Activated naive CD8-positive, alpha-beta T cell (primary cell): ENCODE results near the gene NR2C2.
A peak's percentile ranks its signal among the peaks of the same experiment; 100 is the strongest.

Experiments used
- H3K27ac Mint-ChIP-seq: one replicate; pipeline ENCODE4 v1.8.0; 2021; ENCODE audit warnings: mixed read lengths
- H3K27me3 Mint-ChIP-seq: one replicate; pipeline ENCODE4 v1.8.0; 2021; ENCODE audit warnings: mixed read lengths
- H3K36me3 Mint-ChIP-seq: one replicate; pipeline ENCODE4 v1.8.0; 2021; ENCODE audit warnings: mixed read lengths
- H3K4me1 Mint-ChIP-seq: one replicate; pipeline ENCODE4 v1.8.0; 2021; ENCODE audit warnings: low read depth, mixed read lengths
- H3K4me3 Mint-ChIP-seq: one replicate; pipeline ENCODE4 v1.8.0; 2021; ENCODE audit warnings: mild to moderate bottlenecking, mixed read lengths
- H3K9me3 Mint-ChIP-seq: one replicate; pipeline ENCODE4 v1.8.0; 2021; ENCODE audit warnings: low read depth, mixed read lengths

The NR2C2 gene

GRCh38 chr3:15045667-15046066, 98.3 kb downstream of the NR2C2 start:
- no peaks in the 10 kb centered on the region for H3K9me3 Mint-ChIP-seq
- H3K27ac Mint-ChIP-seq = peak overlapping the region; percentile 74
- peaks cover 22% of the 10 kb centered on the region for H3K4me1 Mint-ChIP-seq
- no peaks in the 10 kb centered on the region for H3K27me3 Mint-ChIP-seq
- H3K36me3 Mint-ChIP-seq = peaks cover 4% of the 10 kb centered on the region
- H3K4me3 Mint-ChIP-seq = no peak overlapping the region

- peaks cover 4% of the 10 kb centered on the region for H3K36me3 Mint-ChIP-seq
- no peaks in the 10 kb centered on the region for H3K9me3 Mint-ChIP-seq
- H3K4me3 Mint-ChIP-seq = no peak overlapping the region
- H3K4me1 Mint-ChIP-seq = peaks cover 35% of the 10 kb centered on the region
- H3K27ac Mint-ChIP-seq = peak overlapping the region; percentile 41
- H3K27me3 Mint-ChIP-seq = no peaks in the 10 kb centered on the region
Measured at GRCh38 chr3:15049584-15049983, 102.2 kb downstream of the NR2C2 start.

GRCh38 chr3:15050405-15051092, 103.2 kb downstream of the NR2C2 start:
- peak overlapping the region; percentile 71 for H3K27ac Mint-ChIP-seq
- H3K4me3 Mint-ChIP-seq = no peak overlapping the region
- peaks cover 6% of the 10 kb centered on the region for H3K36me3 Mint-ChIP-seq
- peaks cover 36% of the 10 kb centered on the region for H3K4me1 Mint-ChIP-seq
- no peaks in the 10 kb centered on the region for H3K9me3 Mint-ChIP-seq
- no peaks in the 10 kb centered on the region for H3K27me3 Mint-ChIP-seq

- Mint-ChIP-seq H3K27ac (peak overlapping the region; percentile 34), H3K4me1 (peaks cover 43% of the 10 kb centered on the region), H3K4me3 (no peak overlapping the region), H3K27me3 (no peaks in the 10 kb centered on the region), H3K9me3 (no peaks in the 10 kb centered on the region), H3K36me3 (peaks cover 5% of the 10 kb centered on the region)
Measured at GRCh38 chr3:15051531-15051930, 104.1 kb downstream of the NR2C2 start.

- Mint-ChIP-seq H3K36me3 (peaks cover 7% of the 10 kb centered on the region), H3K27me3 (no peaks in the 10 kb centered on the region), H3K4me1 (peaks cover 48% of the 10 kb centered on the region), H3K9me3 (no peaks in the 10 kb centered on the region), H3K4me3 (no peak overlapping the region), H3K27ac (peak overlapping the region; percentile 28)
Measured at GRCh38 chr3:15052335-15053242, 105.2 kb downstream of the NR2C2 start.

GRCh38 chr3:15053541-15053940, 106.2 kb downstream of the NR2C2 start:
- no peaks in the 10 kb centered on the region for H3K27me3 Mint-ChIP-seq
- H3K27ac Mint-ChIP-seq = no peak overlapping the region
- H3K36me3 Mint-ChIP-seq = peaks cover 7% of the 10 kb centered on the region
- H3K4me3 Mint-ChIP-seq = no peak overlapping the region
- no peaks in the 10 kb centered on the region for H3K9me3 Mint-ChIP-seq
- H3K4me1 Mint-ChIP-seq = peaks cover 49% of the 10 kb centered on the region

GRCh38 chr3:15055019-15055557, 107.7 kb downstream of the NR2C2 start:
- Mint-ChIP-seq H3K4me1 (peaks cover 51% of the 10 kb centered on the region), H3K27ac (peak overlapping the region; percentile 92), H3K9me3 (no peaks in the 10 kb centered on the region), H3K36me3 (peaks cover 7% of the 10 kb centered on the region), H3K4me3 (peak overlapping the region; percentile 66), H3K27me3 (no peaks in the 10 kb centered on the region)

- H3K4me3 Mint-ChIP-seq = no peak overlapping the region
- no peaks in the 10 kb centered on the region for H3K9me3 Mint-ChIP-seq
- no peak overlapping the region for H3K27ac Mint-ChIP-seq
Measured at GRCh38 chr3:15056676-15057404, 109.5 kb downstream of the NR2C2 start.

GRCh38 chr3:15060029-15060428, 112.6 kb downstream of the NR2C2 start:
- no peaks in the 10 kb centered on the region for H3K27me3 Mint-ChIP-seq
- peaks cover 36% of the 10 kb centered on the region for H3K4me1 Mint-ChIP-seq
- H3K4me3 Mint-ChIP-seq = no peak overlapping the region
- H3K27ac Mint-ChIP-seq = no peak overlapping the region
- no peaks in the 10 kb centered on the region for H3K9me3 Mint-ChIP-seq
- H3K36me3 Mint-ChIP-seq = peaks cover 7% of the 10 kb centered on the region

More at GRCh38 chr3:15056676-15057404, 109.5 kb downstream of the NR2C2 start:
- Mint-ChIP-seq H3K4me1 (peaks cover 41% of the 10 kb centered on the region), H3K36me3 (peaks cover 7% of the 10 kb centered on the region), H3K27me3 (no peaks in the 10 kb centered on the region)

GRCh38 chr3:15063238-15063637, 115.9 kb downstream of the NR2C2 start:
- Mint-ChIP-seq H3K4me3 (peak overlapping the region; percentile 96), H3K27me3 (no peaks in the 10 kb centered on the region)

GRCh38 chr3:15063656-15064286, 116.4 kb downstream of the NR2C2 start:
- H3K9me3 Mint-ChIP-seq = no peaks in the 10 kb centered on the region
- H3K27ac Mint-ChIP-seq = peak overlapping the region; percentile 95
- H3K27me3 Mint-ChIP-seq = no peaks in the 10 kb centered on the region
- H3K4me3 Mint-ChIP-seq = peak overlapping the region; percentile 96
- peaks cover 27% of the 10 kb centered on the region for H3K4me1 Mint-ChIP-seq
- H3K36me3 Mint-ChIP-seq = peaks cover 6% of the 10 kb centered on the region

More at GRCh38 chr3:15063238-15063637, 115.9 kb downstream of the NR2C2 start:
- no peaks in the 10 kb centered on the region for H3K9me3 Mint-ChIP-seq
- peak overlapping the region; percentile 95 for H3K27ac Mint-ChIP-seq
- peaks cover 28% of the 10 kb centered on the region for H3K4me1 Mint-ChIP-seq
- peaks cover 6% of the 10 kb centered on the region for H3K36me3 Mint-ChIP-seq

GRCh38 chr3:15064299-15064834, 117.0 kb downstream of the NR2C2 start:
- peak overlapping the region; percentile 95 for H3K27ac Mint-ChIP-seq
- H3K4me1 Mint-ChIP-seq = peaks cover 27% of the 10 kb centered on the region
- H3K4me3 Mint-ChIP-seq = peak overlapping the region; percentile 96
- peaks cover 6% of the 10 kb centered on the region for H3K36me3 Mint-ChIP-seq
- H3K9me3 Mint-ChIP-seq = no peaks in the 10 kb centered on the region
- H3K27me3 Mint-ChIP-seq = no peaks in the 10 kb centered on the region

- H3K27me3 Mint-ChIP-seq = no peaks in the 10 kb centered on the region
- H3K36me3 Mint-ChIP-seq = peaks cover 6% of the 10 kb centered on the region
- peak within 1 kb of the TSS; percentile 98 for H3K27ac Mint-ChIP-seq
- H3K4me1 Mint-ChIP-seq = peaks cover 25% of the 10 kb centered on the region
- peak within 1 kb of the TSS; percentile 96 for H3K4me3 Mint-ChIP-seq
- H3K9me3 Mint-ChIP-seq = no peaks in the 10 kb centered on the region
Measured at GRCh38 chr3:15064835-15065549, 117.6 kb downstream of the NR2C2 start, which contains the start of gene MRPS25. MRPS25 (minus strand) TSS chr3:15065315; CDS start chr3:15065194, 121 bp downstream.
